ENCODE measurements around the gene MYLK. TPM values are rescaled to one million over a fixed set of nuclear protein-coding genes. Genes with fewer than 3 reads are reported as not detected.

MYLK gene, protein sequence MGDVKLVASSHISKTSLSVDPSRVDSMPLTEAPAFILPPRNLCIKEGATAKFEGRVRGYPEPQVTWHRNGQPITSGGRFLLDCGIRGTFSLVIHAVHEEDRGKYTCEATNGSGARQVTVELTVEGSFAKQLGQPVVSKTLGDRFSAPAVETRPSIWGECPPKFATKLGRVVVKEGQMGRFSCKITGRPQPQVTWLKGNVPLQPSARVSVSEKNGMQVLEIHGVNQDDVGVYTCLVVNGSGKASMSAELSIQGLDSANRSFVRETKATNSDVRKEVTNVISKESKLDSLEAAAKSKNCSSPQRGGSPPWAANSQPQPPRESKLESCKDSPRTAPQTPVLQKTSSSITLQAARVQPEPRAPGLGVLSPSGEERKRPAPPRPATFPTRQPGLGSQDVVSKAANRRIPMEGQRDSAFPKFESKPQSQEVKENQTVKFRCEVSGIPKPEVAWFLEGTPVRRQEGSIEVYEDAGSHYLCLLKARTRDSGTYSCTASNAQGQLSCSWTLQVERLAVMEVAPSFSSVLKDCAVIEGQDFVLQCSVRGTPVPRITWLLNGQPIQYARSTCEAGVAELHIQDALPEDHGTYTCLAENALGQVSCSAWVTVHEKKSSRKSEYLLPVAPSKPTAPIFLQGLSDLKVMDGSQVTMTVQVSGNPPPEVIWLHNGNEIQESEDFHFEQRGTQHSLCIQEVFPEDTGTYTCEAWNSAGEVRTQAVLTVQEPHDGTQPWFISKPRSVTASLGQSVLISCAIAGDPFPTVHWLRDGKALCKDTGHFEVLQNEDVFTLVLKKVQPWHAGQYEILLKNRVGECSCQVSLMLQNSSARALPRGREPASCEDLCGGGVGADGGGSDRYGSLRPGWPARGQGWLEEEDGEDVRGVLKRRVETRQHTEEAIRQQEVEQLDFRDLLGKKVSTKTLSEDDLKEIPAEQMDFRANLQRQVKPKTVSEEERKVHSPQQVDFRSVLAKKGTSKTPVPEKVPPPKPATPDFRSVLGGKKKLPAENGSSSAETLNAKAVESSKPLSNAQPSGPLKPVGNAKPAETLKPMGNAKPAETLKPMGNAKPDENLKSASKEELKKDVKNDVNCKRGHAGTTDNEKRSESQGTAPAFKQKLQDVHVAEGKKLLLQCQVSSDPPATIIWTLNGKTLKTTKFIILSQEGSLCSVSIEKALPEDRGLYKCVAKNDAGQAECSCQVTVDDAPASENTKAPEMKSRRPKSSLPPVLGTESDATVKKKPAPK (N-terminal part only)
- total RNA-seq (17.7 and 27.1 TPM in 2 replicates), polyA plus RNA-seq (13.1 and 17.1 TPM in 2 replicates)

GRCh38 chr3:123884203-123884831 is at the start of gene MYLK:
Gene MYLK (minus strand): TSS chr3:123884332. CDS start chr3:123793841, 90,491 bp downstream.
- WGBS (ENCODE audit: low lambda C conversion rate, missing lambda C conversion rate), result 3% methylated on average over 35 of the region's 70 CpGs
- peak within 1 kb of the TSS; percentile 44 for H3K4me3 ChIP-seq
- no peaks in the 10 kb centered on the region for H3K36me3 ChIP-seq (replicated peaks; ENCODE audit: insufficient read depth, low read depth)
- H3K4me2 ChIP-seq, result peak within 1 kb of the TSS; percentile 94
- H3K9me2 ChIP-seq (replicated peaks; ENCODE audit: insufficient read depth), result no peaks in the 10 kb centered on the region
- no peaks in the 10 kb centered on the region for H3K9me3 ChIP-seq (ENCODE audit: low read depth)
- H3K4me1 ChIP-seq (ENCODE audit: insufficient read depth), result peaks cover 3% of the 10 kb centered on the region
- TF ChIP-seq EZH2phosphoT487 (IDR thresholded peaks at IDR 0.05; ENCODE audit: low read depth, severe bottlenecking, unreplicated experiment) (no peak), EZH2 (IDR thresholded peaks at IDR 0.05; ENCODE audit: borderline replicate concordance) (no peak), CTCF (IDR thresholded peaks at IDR 0.05; ENCODE audit: poor library complexity) (no peak)
- no peak within 1 kb of the TSS for H3K27ac ChIP-seq
- no peaks in the 10 kb centered on the region for H3K79me2 ChIP-seq
- no peaks in the 10 kb centered on the region for H4K20me1 ChIP-seq (ENCODE audit: insufficient read depth, poor library complexity, severe bottlenecking)
- DNase-seq (ENCODE audit: low spot score), result peak; percentile 83
- peaks cover 30% of the 10 kb centered on the region for H3K27me3 ChIP-seq
- peak within 1 kb of the TSS; percentile 37 for H2AFZ ChIP-seq

- no peaks in the 10 kb centered on the region for H3K4me1 ChIP-seq (ENCODE audit: insufficient read depth)
- H3K9me2 ChIP-seq (replicated peaks; ENCODE audit: insufficient read depth), result no peaks in the 10 kb centered on the region
- no peaks in the 10 kb centered on the region for H3K27me3 ChIP-seq
- no peak overlapping the region for H3K4me2 ChIP-seq
- no peak overlapping the region for H2AFZ ChIP-seq
- no peak overlapping the region for H3K27ac ChIP-seq
- H4K20me1 ChIP-seq (ENCODE audit: insufficient read depth, poor library complexity, severe bottlenecking), result no peaks in the 10 kb centered on the region
- no peaks in the 10 kb centered on the region for H3K9me3 ChIP-seq (ENCODE audit: low read depth)
- H3K36me3 ChIP-seq (replicated peaks; ENCODE audit: insufficient read depth, low read depth), result no peaks in the 10 kb centered on the region
- H3K4me3 ChIP-seq, result no peak overlapping the region
- H3K79me2 ChIP-seq, result no peaks in the 10 kb centered on the region
- TF ChIP-seq CTCF (IDR thresholded peaks at IDR 0.05; ENCODE audit: poor library complexity), result no peak
- TF ChIP-seq EZH2 (IDR thresholded peaks at IDR 0.05; ENCODE audit: borderline replicate concordance), result no peak
- no peak for TF ChIP-seq EZH2phosphoT487 (IDR thresholded peaks at IDR 0.05; ENCODE audit: low read depth, severe bottlenecking, unreplicated experiment)
- no peak for DNase-seq (ENCODE audit: low spot score)
These were observed 46.3 kb upstream of the MYLK start for GRCh38 chr3:123930445-123930844.

DNA sequence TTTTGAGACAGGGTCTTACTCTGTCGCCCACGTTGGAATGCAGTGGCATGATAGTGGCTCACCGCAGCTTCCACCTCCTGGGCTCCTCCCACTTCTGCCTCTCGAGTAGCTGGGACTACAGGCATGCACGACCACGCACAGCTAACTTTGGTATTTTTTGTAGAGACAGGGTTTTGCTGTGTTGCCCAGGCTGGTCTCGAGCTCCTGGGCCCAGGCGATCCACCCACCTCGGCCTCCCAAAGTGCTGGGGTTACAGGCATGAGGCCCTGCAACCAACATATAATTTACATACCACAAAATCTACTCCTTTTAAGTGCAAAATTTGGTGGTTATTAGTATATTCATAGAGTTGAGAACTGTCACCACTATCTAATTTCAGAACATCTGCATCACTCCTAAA is 45.2 kb upstream of the MYLK start:
- WGBS (ENCODE audit: low lambda C conversion rate, missing lambda C conversion rate), result 98% methylated on average over 9 of the region's 9 CpGs
- no peaks in the 10 kb centered on the region for H3K4me1 ChIP-seq (ENCODE audit: insufficient read depth)
- no peak for DNase-seq (ENCODE audit: low spot score)
- TF ChIP-seq EZH2 (IDR thresholded peaks at IDR 0.05; ENCODE audit: borderline replicate concordance), result no peak
- TF ChIP-seq CTCF (IDR thresholded peaks at IDR 0.05; ENCODE audit: poor library complexity), result no peak
- no peak for TF ChIP-seq EZH2phosphoT487 (IDR thresholded peaks at IDR 0.05; ENCODE audit: low read depth, severe bottlenecking, unreplicated experiment)
- H3K9me2 ChIP-seq (replicated peaks; ENCODE audit: insufficient read depth), result no peaks in the 10 kb centered on the region
- no peaks in the 10 kb centered on the region for H3K79me2 ChIP-seq
- no peaks in the 10 kb centered on the region for H3K9me3 ChIP-seq (ENCODE audit: low read depth)
- no peak overlapping the region for H3K4me2 ChIP-seq
- H2AFZ ChIP-seq, result no peak overlapping the region
- H3K4me3 ChIP-seq, result no peak overlapping the region
- H3K36me3 ChIP-seq (replicated peaks; ENCODE audit: insufficient read depth, low read depth), result no peaks in the 10 kb centered on the region
- H3K27me3 ChIP-seq, result no peaks in the 10 kb centered on the region
- H3K27ac ChIP-seq, result no peak overlapping the region
- H4K20me1 ChIP-seq (ENCODE audit: insufficient read depth, poor library complexity, severe bottlenecking), result no peaks in the 10 kb centered on the region
